ENCODE results near the gene TRIM16. TPM values are rescaled to one million over a fixed set of nuclear protein-coding genes. Genes with fewer than 3 reads are reported as not detected.

Gene TRIM16
- total and polyA plus RNA-seq, 2 of the 8 experiments (the other 6 are each of a cell fraction or from before 2014, with no cell fraction given), result 15.2 to 29.1 TPM

GRCh38 chr17:15650741-15651582, 33.1 kb downstream of the TRIM16 start:
- H3K36me3 ChIP-seq (ENCODE audit: control insufficient read depth in 2 of 4, insufficient read depth in 4 of 4, low read length in 3 of 4), result no peaks in the 10 kb centered on the region; a peak in 1 of 8 replicates
- peak overlapping the region; percentile 74; the same call in 1 of the 2 replicates for H2BK15ac ChIP-seq (ENCODE audit: low read length)
- DNase-seq (ENCODE audit: low read depth in 1 of 2, low spot score in 2 of 2) (no peak), FAIRE-seq (no peak)
- H2AK5ac ChIP-seq (ENCODE audit: low read depth, low read length), result peak overlapping the region; percentile 43
- TF ChIP-seq POLR2A (IDR thresholded peaks at IDR 0.05; ENCODE audit: control extremely low read depth in 1 of 2, low read depth in 2 of 2, low read length in 2 of 2) (0 out of 3 replicates have a peak, but pooled peaks of 1 of the 2 experiments have one; percentile 42), BACH1 (IDR thresholded peaks at IDR 0.05; ENCODE audit: low read length) (no peak)
- H3K4me1 ChIP-seq (replicated peaks in 1 of 4; ENCODE audit: control insufficient read depth in 3 of 4, insufficient read depth in 4 of 4, low read length in 3 of 4), result peaks cover 0 to 11% (median 8%) of the 10 kb centered on the region in 4 experiments; a peak in 6 of 7 replicates
- H2BK5ac ChIP-seq (ENCODE audit: low read depth, low read length), result 0 out of 2 replicates have a peak overlapping the region, but pooled peaks have one; percentile 10
- no peaks in the 10 kb centered on the region for H3K27me3 ChIP-seq (replicated peaks in 1 of 4; ENCODE audit: control insufficient read depth in 3 of 4, extremely low read depth in 1 of 4, insufficient read depth in 3 of 4, low read length in 3 of 4)
- no peak overlapping the region for H2BK120ac ChIP-seq (replicated peaks; ENCODE audit: low read depth, low read length)
- no peaks in the 10 kb centered on the region for H3K79me1 ChIP-seq (ENCODE audit: low read depth, low read length)
- H2AFZ ChIP-seq (ENCODE audit: low read length), result no peak overlapping the region
- H3K4me3 ChIP-seq (ENCODE audit: extremely low read depth in 1 of 4, insufficient read depth in 2 of 4, low read depth in 3 of 4, low read length in 4 of 4), result peak overlapping the region in 1 of 4 experiments; percentile 8; a peak in 1 of 8 replicates
- no peaks in the 10 kb centered on the region for H3K9me3 ChIP-seq (ENCODE audit: insufficient read depth in 2 of 2, low read depth in 1 of 2, low read length in 1 of 2)
- peak overlapping the region; percentile 6 for H4K8ac ChIP-seq (ENCODE audit: extremely low read depth, insufficient read depth, low read length)
- ChIA-PET CTCF (ENCODE audit: partially characterized antibody) (interaction anchor here (2.4 kb wide), 1 partner anchor 10 kb away, joined by 8 read pairs; no protein-coding TSS in a partner anchor), POLR2A (ENCODE audit: partially characterized antibody) (interaction anchor here (1.2 to 1.7 kb wide), 3 partner anchors 8 to 316 kb away, joined by 3 to 5 read pairs (median 3); no protein-coding TSS in a partner anchor)
- H3K56ac ChIP-seq (replicated peaks; ENCODE audit: insufficient read length, low read depth, low read length), result no peak overlapping the region
- no peak overlapping the region for H2BK12ac ChIP-seq (ENCODE audit: low read depth, low read length)
- no peak overlapping the region for H4K5ac ChIP-seq (ENCODE audit: insufficient read length, low read depth, low read length)
- H3K23me2 ChIP-seq (ENCODE audit: low read depth, low read length), result no peaks in the 10 kb centered on the region
- no peak overlapping the region for H3K23ac ChIP-seq (ENCODE audit: insufficient read length)
- no peaks in the 10 kb centered on the region for H4K20me1 ChIP-seq (replicated peaks in 1 of 2; ENCODE audit: control insufficient read depth in 1 of 2, insufficient read depth in 2 of 2, low read length in 2 of 2)
- H3K18ac ChIP-seq (ENCODE audit: extremely low read depth, low read length), result peak overlapping the region; percentile 81; the same call in 1 of the 2 replicates
- WGBS, 2 experiments (ENCODE audit: extremely low coverage in 1 of 2, insufficient coverage in 1 of 2, insufficient read length in 1 of 2, insufficient replicate concordance in 2 of 2, low coverage in 1 of 2, low lambda C conversion rate in 2 of 2, missing lambda C conversion rate in 1 of 2), result 87% methylated on average over 14 of the region's 14 CpGs; no CpG with 5 or more reads in 1 of the 2 experiments
- no peak overlapping the region for H3K9ac ChIP-seq (replicated peaks in 1 of 4; ENCODE audit: extremely low read depth in 1 of 4, low read depth in 3 of 4, low read length in 3 of 4)
- H3K79me2 ChIP-seq (ENCODE audit: control insufficient read depth in 1 of 2, insufficient read depth in 2 of 2, low read length in 2 of 2), result no peaks in the 10 kb centered on the region
- H3K4ac ChIP-seq (replicated peaks; ENCODE audit: insufficient read length, low read depth, low read length), result peak overlapping the region; percentile 63
- H3K27ac ChIP-seq (ENCODE audit: low read depth, low read length), result no peak overlapping the region
- H4K91ac ChIP-seq (replicated peaks; ENCODE audit: insufficient read length, low read length), result no peak overlapping the region
- no peak overlapping the region for H2BK20ac ChIP-seq (ENCODE audit: low read length)
- H3K14ac ChIP-seq (ENCODE audit: insufficient read length), result no peak overlapping the region
- H3K4me2 ChIP-seq (ENCODE audit: insufficient read depth in 1 of 2, low read depth in 2 of 2, low read length in 2 of 2), result peak overlapping the region; percentile 34 to 38; a peak in 2 of 4 replicates

All from H1 (cell line).